HG02938 (cell line): ENCODE results near the gene OR3A3.

Experiments
- ATAC-seq: cut with Tn5 transposase; IDR thresholded peaks from one replicate; pipeline ENCODE4 v1.9.1; 2021; ENCODE audit warnings: mild to moderate bottlenecking, moderate library complexity; ENCODE audit not compliant: unreplicated experiment

OR3A3 gene

GRCh38 chr17:3471599-3471998 lies 60.4 kb downstream of the OR3A3 start, which contains the start of gene SPATA22:
Gene SPATA22 (minus strand): TSS chr17:3471819. CDS start chr17:3469325, 2,494 bp downstream.
- no peak for ATAC-seq

- ATAC-seq = no peak
Observed at GRCh38 chr17:3472137-3472536, 61.0 kb downstream of the OR3A3 start.
